Colonic mucosa (tissue), 4 donors: ENCODE results near the gene AP2M1. TPM values are rescaled to one million over a fixed set of nuclear protein-coding genes. Genes with fewer than 3 reads are reported as not detected.

Source experiments
- DNase-seq: peaks from one replicate; pipeline ENCODE4 v3.0.0-alpha.2; 2020
- H3K27ac ChIP-seq: fragments of 200-600 bp; one replicate; pipeline ENCODE4 v1.8.0; 2021
- H3K27me3 ChIP-seq: fragments of 200-600 bp; one replicate; pipeline ENCODE4 v1.8.0; 2021
- H3K36me3 ChIP-seq: fragments of 200-600 bp; one replicate; pipeline ENCODE4 v1.8.0; 2021
- H3K4me1 ChIP-seq: fragments of 200-600 bp; one replicate; pipeline ENCODE4 v1.8.0; 2021; ENCODE audit warnings: mild to moderate bottlenecking
- H3K4me3 ChIP-seq: fragments of 200-600 bp; one replicate; pipeline ENCODE4 v1.8.0; 2021
- H3K9ac ChIP-seq, 2 donors: one replicate each; pipeline ENCODE4 v1.7.0; 2013; ENCODE audit warnings: control low read depth in 2 of 2, low read depth in 2 of 2, low read length in 2 of 2
- H3K9me3 ChIP-seq: fragments of 200-600 bp; one replicate; pipeline ENCODE4 v1.8.0; 2021
- intact Hi-C: fragments of 100-400 bp; cut with DNase I; formaldehyde crosslinking; loops from one replicate; pipeline ENCODE4 v1.14.1; 2022
- total RNA-seq, 2 donors: library from RNA; stranded (reverse); fragmentation: NEBNext Ultra II Directional in 1 of 2; extraction: Animal tissue kit (Norgen Biotek cat#: 25700) in 1 of 2; gene quantifications; one replicate each; pipeline ENCODE4 v1.2.1, GENCODE V29; 2021
- TF ChIP-seq, protein P1 (sequence below): fragments of 200-600 bp; IDR thresholded peaks from one replicate; pipeline ENCODE4 v1.8.0; 2022; ENCODE audit warnings: antibody characterized with exemption, mild to moderate bottlenecking
- donor health status: healthy.
- donor health status: DM: no; HTN: no; CAD: no.
- donor health status: DM: no; HTN: no; CAD: no.

The AP2M1 gene
- total RNA-seq, 2 donors from 2014 or later, result 206 to 255 TPM

GRCh38 chr3:184223946-184224345 is 49.3 kb downstream of the AP2M1 start:
- H3K27me3 ChIP-seq, result peaks cover 9% of the 10 kb centered on the region
- no peak for DNase-seq

GRCh38 chr3:184227481-184227935 is 52.9 kb downstream of the AP2M1 start:
- H3K9me3 ChIP-seq, result no peaks in the 10 kb centered on the region
- DNase-seq, result no peak
- no peak overlapping the region for H3K27ac ChIP-seq
- peaks cover 36% of the 10 kb centered on the region for H3K27me3 ChIP-seq
- TF ChIP-seq, protein P1, sequence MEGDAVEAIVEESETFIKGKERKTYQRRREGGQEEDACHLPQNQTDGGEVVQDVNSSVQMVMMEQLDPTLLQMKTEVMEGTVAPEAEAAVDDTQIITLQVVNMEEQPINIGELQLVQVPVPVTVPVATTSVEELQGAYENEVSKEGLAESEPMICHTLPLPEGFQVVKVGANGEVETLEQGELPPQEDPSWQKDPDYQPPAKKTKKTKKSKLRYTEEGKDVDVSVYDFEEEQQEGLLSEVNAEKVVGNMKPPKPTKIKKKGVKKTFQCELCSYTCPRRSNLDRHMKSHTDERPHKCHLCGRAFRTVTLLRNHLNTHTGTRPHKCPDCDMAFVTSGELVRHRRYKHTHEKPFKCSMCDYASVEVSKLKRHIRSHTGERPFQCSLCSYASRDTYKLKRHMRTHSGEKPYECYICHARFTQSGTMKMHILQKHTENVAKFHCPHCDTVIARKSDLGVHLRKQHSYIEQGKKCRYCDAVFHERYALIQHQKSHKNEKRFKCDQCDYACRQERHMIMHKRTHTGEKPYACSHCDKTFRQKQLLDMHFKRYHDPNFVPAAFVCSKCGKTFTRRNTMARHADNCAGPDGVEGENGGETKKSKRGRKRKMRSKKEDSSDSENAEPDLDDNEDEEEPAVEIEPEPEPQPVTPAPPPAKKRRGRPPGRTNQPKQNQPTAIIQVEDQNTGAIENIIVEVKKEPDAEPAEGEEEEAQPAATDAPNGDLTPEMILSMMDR, result peak; percentile 84
- H3K36me3 ChIP-seq, result no peaks in the 10 kb centered on the region
- H3K4me1 ChIP-seq, result peaks cover 9% of the 10 kb centered on the region
- no peak overlapping the region for H3K4me3 ChIP-seq
- no peak overlapping the region for H3K9ac ChIP-seq
- intact Hi-C loops, result no loop called here

More at GRCh38 chr3:184223946-184224345, 49.3 kb downstream of the AP2M1 start:
- no peaks in the 10 kb centered on the region for H3K36me3 ChIP-seq
- no peak overlapping the region for H3K27ac ChIP-seq
- H3K4me1 ChIP-seq, result no peaks in the 10 kb centered on the region
- no peaks in the 10 kb centered on the region for H3K9me3 ChIP-seq
- intact Hi-C loops, result no loop called here
- TF ChIP-seq, protein P1, result no peak
- H3K9ac ChIP-seq, result no peak overlapping the region
- H3K4me3 ChIP-seq, result no peak overlapping the region

GRCh38 chr3:184228376-184229137 is 53.9 kb downstream of the AP2M1 start:
- Histone ChIP-seq H3K27ac (no peak overlapping the region), H3K9me3 (no peaks in the 10 kb centered on the region), H3K36me3 (no peaks in the 10 kb centered on the region), H3K4me3 (no peak overlapping the region), H3K27me3 (peaks cover 36% of the 10 kb centered on the region), H3K9ac (no peak overlapping the region), H3K4me1 (peaks cover 9% of the 10 kb centered on the region)
- intact Hi-C loops, result no loop called here
- DNase-seq, result no peak
- TF ChIP-seq, protein P1, result no peak

GRCh38 chr3:184229394-184230080 is 54.9 kb downstream of the AP2M1 start, which contains the start of gene VWA5B2:
Gene VWA5B2, plus strand, starts transcription at chr3:184229585. Its CDS starts 944 bp downstream, at chr3:184230529.
- peaks cover 9% of the 10 kb centered on the region for H3K4me1 ChIP-seq
- H3K9me3 ChIP-seq, result no peaks in the 10 kb centered on the region
- no peaks in the 10 kb centered on the region for H3K36me3 ChIP-seq
- intact Hi-C loops, result no loop called here
- H3K9ac ChIP-seq, result no peak within 1 kb of the TSS
- H3K27ac ChIP-seq, result no peak within 1 kb of the TSS
- peaks cover 36% of the 10 kb centered on the region for H3K27me3 ChIP-seq
- TF ChIP-seq, protein P1, result no peak
- H3K4me3 ChIP-seq, result peak within 1 kb of the TSS; percentile 41
- DNase-seq, result peak; percentile 30

DNA sequence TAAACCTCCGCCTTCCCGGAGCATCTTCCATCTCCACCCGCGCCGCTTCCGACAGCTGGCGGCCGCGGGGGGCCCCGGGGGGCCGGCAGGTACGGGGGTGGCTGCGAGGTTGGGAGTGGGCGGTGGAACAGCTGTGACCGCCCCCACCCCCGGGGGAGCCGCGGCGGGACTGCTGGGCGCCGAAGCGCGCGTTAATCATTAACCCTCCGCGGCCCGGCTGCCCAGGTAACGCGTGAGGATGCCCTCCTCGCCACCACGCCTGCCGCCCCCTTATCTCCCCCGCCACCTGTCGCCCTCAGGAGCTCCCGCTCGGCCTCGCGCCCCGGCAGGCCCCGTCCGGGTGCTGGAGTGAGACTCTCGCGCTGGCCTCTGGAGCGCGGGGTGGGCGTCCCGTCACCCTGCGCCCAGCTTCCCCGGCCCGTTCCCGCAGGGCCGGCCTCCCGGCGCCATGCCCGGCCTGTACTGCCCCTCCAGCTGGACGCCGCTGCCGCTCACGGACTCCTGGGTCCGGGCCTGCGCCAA is 55.5 kb downstream of the AP2M1 start:
- no peaks in the 10 kb centered on the region for H3K36me3 ChIP-seq
- intact Hi-C loops, result no loop called here
- TF ChIP-seq, protein P1, result no peak
- peaks cover 36% of the 10 kb centered on the region for H3K27me3 ChIP-seq
- peak overlapping the region; percentile 41 for H3K4me3 ChIP-seq
- no peak overlapping the region for H3K9ac ChIP-seq
- no peaks in the 10 kb centered on the region for H3K9me3 ChIP-seq
- peaks cover 9% of the 10 kb centered on the region for H3K4me1 ChIP-seq
- no peak overlapping the region for H3K27ac ChIP-seq
- no peak for DNase-seq
